Stimulated activated CD4-positive, alpha-beta T cell treated with anti-CD3 and anti-CD28 coated beads, Interleukin-1b, Interleukin-23, amount 100 ng/mL, for 48 hours (primary cell): Measurements from ENCODE around the gene GADD45A.

Experiments
- DNase-seq: peaks from one replicate; pipeline ENCODE4 v3.0.0-alpha.2; 2020

Gene GADD45A

DNA sequence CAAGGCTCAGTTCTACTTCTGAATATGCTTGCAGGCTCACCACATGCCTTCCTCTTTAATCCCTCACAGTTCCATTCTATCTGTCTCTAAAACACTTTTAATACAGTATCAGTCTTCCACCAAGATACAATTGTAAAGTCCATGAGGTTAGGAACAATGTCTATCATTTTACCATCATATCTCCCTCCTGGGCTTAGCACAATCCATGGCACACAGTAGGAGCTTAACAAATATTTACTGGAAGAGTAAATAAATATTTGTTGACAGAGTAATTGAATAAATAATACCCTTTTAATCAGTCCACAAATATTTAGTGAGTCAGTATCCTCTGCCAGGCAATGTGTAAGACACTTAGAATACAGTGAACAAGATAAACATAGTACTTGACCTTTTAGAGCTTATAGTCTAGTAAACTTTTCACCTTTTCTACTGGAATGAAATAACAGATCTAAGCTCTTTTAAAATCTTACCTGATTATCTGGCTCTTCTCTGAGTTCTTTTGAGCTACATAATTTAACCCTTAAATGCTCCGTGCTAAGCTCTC, 12.7 kb upstream of the GADD45A start:
- no peak for DNase-seq

DNA sequence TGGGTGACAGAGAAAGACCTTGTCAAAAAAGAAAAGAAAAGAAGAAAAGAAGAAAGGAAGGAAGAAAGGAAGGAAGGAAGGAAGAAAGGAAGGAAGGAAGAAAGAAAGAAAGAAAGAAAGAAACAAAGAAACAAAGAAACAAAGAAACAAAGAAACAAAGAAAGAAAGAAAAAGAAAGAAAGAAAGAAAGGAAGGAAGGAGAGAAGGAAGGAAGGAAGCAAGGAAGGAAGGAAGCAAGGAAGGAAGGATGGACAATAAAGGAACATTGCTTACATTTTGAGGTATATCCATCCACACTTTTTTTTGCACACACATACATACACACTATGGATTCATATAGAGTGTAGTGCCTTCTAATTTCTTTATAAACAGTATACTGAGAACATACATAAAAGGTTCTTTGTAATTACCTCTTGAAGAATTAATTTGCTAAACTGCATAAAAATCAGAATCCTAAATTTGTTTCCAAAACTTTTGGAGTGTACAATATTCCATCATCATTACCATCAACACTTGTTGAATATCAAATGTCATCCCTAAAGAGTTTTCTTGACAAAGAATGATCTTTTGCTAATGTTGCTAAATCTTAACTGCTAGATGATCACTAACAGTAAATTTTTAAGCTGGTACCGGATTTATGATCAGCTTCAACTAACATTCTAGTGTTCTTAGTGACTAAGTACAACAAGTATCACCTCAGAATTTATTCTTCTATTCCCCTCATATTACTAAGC, 11.4 kb upstream of the GADD45A start:
- no peak for DNase-seq

DNA sequence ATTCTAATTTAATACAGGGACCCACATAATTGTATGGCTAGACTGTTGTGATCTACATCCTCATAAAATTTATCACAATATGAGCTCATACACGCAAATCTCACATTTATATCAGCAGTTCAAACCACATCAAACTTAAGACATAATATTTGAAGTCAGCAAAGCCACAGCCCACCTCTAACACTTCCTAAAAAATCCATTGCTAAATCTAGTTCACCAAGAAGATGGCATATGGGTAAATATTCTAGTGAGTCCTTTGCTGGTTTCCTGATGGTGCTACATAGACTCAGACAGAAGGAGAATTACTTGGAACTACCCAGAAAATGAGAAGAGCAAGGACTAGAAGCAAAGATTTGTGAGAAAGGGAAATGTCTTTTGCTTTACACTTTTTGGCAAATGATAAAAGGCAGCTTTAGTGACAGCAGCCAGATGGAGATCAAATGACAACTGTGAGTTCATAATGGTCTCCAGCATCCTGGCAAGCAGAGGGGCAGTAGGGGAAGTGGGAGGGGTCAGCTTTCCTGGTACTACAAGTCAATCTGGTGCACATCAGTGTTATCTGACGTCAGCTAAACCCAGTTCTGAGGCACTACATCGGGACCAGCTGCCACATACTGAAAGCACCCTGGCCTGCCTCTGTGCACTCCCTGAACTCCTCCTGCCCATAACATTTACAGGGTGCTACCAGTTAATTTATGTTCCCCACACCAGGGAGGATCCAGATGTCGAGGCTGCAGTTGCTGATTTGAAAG, 10.6 kb upstream of the GADD45A start:
- DNase-seq, result peak; percentile 39

DNA sequence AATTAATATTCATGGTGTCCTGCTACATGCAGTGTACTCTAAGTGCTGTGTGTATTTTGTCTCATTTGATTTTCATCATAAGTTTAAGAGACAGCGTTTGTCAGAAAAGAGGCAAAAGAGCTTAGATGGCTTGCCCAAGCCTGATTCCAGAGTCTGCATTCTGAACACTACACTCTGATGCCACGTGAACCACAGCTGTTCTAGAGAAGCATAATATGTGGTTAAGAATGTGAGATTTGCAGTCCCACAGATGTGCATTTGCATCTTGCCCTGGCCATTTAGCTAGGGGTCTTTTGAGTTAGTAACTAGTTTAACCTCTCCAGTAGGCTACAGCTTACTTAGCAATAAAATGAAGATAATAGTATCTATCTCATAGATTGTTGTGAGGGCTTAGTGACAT, 9.2 kb upstream of the GADD45A start:
- DNase-seq, result no peak

DNA sequence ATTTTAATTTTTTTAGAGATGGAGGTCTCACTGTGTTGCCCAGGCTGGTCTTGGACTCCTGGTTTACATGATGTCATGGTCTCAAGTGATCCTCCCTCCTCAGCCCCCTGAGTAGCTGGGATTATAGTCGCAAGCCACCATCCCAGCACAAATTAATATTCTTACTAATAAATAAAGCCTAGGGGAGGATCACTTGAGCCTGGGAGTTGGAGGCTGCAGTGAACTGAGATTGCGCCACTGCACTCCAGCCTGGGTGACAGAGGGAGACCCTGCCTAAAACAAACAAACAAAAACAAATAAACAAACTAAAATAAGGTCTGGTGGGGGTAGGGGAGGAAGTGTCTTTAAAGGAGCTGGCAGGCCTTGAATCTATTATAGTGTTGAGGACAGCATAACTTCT, 8.7 kb upstream of the GADD45A start:
- DNase-seq, result no peak

DNA sequence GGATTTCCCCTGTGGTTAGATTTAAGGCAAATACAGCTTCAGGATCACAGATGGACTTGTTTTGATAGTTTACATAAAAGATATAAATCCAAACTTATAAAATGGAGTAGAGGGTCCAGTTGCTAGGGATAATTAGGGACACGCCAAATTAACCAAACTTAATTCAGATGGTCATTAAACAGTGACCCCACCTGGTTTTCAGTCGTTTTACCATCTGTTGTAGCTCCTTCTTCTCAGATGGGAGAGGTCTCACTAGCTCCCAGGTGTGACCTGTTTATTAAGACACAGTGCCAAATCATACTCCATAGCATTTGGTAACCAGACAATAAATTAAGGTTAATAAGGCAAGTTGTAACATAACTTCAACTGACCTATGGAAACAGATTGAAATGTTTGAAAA, 8.1 kb upstream of the GADD45A start:
- no peak for DNase-seq

DNA sequence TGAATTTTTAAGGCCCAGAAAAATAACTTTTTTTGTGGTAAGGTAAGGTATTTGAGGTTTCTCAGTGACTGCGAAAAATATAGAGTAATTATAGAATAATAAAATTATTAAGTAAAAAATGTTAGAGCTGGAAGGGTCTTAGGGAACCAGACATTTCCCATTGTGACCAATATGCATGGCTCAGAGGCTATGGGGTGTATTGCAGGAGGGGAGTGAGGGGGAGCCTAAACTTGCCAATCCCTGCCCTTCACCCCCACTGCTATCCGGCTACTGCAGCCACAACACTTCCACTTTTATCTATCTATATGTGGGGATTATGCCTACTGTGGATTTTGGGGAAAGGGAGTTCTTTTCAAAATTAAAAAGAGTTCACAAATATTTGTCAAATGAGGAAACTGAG, 7.6 kb upstream of the GADD45A start:
- no peak for DNase-seq

DNA sequence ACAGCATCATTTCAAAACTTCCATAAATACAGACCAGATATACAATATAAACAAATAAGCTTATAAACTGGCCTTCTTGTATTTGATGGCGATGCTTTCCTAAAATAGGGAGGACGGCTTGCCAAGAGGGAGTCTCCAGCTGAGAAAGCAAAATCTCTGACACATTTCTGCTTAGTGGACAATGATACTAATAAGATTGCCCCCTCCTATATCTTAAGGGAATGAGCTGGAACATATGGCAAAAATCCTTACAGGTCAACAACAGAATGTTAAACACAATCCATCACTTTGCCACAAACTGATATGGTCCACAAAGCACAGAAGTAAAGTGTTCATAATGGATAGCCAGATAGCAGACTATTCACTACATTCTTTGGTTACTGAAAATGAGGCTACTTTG, 7.1 kb upstream of the GADD45A start:
- no peak for DNase-seq

DNA sequence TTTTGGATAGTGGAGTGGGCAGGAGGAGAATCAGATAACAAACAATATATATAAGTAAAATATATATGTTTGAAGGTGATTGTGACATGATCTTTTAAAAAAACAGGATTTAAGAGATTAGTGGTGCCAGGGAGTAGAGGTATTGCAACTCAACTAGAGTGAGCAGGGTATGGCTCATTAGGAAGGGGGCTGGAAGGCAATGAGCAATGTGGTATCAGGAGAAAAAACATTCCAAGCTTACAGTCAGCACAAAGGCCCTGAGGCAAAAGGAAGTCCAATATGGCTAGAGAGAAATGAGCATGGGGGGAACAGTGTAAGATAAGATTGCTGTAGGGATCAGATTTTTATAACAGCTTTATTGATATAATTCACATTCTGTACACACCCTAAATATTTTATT, 5.3 kb upstream of the GADD45A start:
- DNase-seq, result no peak

DNA sequence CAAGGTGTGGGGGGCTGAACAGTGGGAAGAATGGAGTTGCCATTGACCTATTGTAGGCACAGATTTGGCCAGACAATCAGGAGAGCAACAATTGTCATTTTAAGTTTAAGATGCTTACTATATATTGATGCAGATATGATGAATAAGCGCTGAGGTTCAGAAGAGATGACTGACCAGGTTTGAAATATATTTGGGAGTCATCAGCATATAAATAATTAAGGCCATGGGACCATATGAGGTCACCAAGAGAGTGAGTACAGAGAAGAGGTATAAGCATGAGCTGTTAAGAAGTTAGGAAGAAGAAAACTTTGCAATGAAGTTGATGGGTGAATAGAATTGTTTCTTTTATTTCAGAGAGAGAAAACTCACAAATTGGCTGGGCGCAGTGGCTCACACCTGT, 4.5 kb upstream of the GADD45A start:
- DNase-seq, result no peak

DNA sequence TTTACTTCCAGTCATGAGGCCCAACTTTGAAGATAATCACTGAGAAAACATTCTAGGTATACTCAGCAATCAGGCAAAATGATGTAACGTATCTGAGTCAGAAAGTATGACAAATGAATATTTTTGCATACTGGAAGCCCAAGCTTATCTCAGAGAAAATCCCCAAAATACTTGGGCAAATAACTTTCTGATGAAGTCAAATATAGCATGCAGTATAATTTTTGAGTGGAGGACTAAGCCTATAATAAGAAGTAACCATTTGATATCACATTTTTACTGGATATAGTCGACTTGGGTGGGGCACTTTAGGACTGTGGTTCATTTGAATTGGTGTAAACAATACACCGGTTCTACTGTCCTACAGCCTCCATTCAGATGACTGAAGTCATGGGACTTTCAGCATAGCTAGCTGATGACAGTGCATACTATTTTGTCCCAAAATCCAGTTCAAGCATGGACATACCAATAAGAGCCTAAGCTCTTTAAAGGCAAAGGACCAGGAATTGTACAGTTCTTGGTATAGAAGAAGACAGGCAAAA, 2.3 kb upstream of the GADD45A start:
- DNase-seq, result no peak

DNA sequence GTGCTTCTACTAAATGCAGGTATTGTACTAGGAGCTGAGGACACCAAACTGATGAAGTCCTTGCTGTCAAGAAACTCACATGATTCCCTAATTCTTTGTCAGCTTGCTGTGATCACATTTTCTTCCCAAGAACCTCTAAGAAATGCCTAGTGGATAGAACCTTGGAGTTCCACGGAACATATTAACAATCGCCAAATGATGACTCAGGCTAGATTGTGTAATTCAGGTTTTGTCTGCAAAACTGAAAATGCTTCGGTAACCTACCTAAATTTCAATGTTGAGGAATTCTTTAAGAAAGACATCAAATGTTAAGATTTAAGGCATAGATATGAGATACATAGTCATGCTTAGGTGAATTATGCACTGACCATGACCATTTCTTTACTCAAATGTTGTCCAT, 1.7 kb upstream of the GADD45A start:
- no peak for DNase-seq

DNA sequence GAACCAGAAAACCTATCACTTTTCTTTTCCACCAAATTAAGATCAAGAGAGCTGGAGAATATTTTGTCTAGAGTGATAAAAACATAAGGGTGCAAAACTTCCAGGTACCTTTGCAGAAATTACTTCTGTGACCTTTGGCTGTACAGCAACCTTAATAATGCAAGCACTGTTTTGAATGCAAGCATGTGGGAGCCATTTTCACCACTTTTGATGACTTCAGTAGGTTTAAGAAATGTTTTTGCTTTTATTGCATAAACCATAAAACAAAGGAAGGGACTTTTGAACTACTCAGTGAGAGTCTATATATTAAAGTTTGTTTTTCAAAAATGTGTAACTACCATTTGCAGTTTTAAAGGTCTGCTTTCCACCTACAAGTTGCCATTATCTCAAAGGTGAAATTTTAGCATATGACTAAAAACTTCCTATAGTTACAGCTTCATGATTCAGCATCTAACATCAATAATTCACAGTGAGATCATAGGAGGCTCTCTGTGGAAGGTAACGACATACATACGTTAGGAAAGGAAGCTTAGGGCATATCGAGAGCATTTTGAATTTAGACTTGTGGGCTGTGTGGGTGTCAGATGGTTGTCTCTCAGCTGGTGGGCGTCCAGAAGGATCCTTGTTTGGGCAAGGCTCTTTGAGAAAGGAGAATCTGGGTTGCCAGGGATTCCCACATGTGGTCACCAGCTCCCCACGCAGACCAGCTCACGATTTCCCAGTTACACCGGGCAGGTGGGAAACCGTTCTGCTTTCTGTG, 1.1 kb upstream of the GADD45A start:
- peak; percentile 59 for DNase-seq

DNA sequence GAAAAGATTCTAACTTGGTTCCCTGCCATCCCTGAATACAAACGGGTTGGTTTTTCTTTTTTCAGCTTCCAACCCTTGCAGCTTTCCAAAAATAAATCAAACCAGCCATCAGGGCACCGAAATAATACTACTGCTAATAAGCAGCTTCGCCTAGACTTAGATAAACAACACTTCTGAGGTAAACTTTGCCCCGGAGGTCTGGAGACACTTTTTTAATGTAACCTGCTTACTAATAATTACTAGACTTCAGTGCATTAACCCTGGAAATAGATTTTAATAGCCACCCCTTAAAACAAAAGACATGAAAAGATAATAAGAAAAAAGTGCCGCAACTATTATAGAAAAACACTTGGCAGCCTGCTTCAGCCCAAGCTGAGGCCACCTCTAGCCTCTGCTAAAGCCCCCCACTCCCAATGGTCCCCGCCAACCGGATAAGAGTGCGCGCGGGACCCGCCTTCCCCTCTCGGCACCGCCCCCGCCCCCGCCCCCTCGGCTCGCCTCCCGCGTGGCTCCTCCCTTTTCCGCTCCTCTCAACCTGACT, 405 bp upstream of the GADD45A start:
- no peak for DNase-seq

DNA sequence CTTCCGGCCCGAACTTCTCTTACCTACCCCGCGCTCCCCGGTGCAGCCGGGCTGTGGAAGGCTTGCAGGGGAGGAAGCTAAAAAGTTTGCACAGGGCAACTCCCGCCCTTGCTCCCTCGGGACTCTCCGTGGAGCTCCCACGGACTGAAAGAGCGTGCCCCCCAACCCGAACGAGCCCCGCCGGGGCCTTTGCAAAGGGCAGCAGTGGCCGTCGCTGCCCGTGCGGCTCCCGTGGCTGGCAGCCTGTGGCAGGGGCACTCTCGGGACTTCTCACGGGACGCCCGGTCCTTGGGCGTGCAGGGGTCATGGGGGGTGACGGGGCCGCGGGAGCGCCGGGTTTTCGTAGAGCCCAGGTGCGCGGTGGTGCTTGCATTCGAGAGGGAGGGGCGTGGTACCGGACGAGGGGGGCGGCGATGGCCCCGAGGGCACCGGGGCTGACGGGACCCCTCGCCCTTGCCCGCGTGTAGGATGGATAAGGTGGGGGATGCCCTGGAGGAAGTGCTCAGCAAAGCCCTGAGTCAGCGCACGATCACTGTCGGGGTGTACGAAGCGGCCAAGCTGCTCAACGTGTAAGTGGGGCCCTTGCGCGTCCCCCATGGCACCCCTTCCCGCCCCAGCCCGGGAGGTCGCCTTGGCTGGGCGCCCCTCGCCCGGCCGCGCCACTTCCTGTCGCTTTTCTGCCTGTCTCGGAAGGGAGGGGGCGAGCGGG, 711 bp downstream of the GADD45A start:
- peak; percentile 71 for DNase-seq

DNA sequence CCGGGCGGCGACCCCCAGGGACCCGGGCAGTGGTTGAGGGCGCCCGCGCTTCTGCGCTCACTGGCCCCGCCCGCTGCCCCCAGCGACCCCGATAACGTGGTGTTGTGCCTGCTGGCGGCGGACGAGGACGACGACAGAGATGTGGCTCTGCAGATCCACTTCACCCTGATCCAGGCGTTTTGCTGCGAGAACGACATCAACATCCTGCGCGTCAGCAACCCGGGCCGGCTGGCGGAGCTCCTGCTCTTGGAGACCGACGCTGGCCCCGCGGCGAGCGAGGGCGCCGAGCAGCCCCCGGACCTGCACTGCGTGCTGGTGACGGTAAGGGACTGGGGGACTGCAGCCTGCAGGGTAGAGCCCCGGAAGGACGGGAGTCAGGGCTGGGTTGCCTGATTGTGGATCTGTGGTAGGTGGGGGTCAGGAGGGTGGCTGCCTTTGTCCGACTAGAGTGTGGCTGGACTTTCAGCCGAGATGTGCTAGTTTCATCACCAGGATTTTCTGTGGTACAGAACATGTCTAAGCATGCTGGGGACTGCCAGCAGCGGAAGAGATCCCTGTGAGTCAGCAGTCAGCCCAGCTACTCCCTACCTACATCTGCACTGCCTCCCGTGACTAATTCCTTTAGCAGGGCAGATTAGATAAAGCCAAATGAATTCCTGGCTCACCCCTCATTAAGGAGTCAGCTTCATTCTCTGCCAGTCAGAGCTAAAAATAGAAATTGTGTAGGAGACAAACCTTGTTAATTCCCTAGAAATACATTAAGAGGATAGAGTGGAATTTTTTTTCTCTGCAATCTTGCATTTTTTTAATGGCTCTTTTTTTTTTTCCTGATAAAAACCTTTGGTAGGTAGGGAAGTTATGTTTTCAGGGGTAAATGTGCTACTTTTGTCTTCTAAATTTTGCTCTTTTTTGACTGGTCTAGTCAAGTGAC, 1.5 kb downstream of the GADD45A start:
- DNase-seq, result peak; percentile 61

DNA sequence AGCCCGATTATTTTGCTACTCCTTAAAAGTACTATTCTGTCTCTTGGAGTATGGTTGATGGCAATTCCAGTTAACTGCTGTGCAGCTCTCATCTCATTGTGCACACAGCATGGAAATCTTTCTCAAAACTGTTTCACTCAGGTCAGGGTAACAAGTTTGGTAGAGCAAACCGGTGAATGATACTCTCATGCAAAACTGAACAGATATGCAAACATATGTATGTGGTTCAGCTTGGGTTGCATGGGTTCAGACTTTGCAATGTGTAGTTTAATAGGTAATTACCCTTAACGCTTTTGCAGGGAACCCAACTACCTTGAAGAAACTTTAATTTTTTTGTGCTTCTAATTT, 2.2 kb downstream of the GADD45A start:
- no peak for DNase-seq

DNA sequence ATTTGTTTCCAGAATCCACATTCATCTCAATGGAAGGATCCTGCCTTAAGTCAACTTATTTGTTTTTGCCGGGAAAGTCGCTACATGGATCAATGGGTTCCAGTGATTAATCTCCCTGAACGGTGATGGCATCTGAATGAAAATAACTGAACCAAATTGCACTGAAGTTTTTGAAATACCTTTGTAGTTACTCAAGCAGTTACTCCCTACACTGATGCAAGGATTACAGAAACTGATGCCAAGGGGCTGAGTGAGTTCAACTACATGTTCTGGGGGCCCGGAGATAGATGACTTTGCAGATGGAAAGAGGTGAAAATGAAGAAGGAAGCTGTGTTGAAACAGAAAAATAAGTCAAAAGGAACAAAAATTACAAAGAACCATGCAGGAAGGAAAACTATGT, 2.6 kb downstream of the GADD45A start:
- no peak for DNase-seq

DNA sequence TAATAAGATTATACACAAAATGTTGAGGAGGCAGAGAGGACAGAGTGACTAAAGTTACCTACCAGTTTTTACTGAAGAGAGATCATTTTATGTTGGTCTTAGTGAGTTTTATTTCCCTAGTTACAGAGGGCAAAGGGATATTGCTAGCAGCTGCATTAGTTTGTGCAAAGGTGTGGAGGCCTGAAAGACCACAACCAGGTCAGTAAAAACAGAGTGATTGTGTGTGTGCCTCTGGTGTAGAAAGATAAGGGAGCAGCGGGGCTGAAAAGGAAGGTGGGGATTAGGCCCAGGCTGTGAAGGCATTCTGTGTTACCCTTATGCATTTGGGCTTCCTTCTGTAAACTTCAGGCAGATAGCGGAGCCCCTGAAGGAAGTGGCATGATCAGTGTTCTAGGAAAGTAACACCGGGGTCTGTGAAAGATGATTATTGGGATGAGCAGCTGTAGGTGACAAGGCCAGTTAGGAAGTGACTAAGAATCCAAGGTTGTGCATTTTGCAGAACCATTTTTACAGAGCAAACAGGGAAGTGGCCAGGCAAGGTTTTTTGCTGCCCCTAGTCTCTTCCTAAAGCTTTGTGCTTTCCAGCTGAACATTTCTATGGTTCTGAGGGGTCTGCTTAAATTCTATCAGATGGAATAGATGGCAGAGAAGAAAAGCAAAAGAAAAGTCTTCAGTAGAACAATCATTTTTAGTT, 3.7 kb downstream of the GADD45A start:
- DNase-seq, result no peak

DNA sequence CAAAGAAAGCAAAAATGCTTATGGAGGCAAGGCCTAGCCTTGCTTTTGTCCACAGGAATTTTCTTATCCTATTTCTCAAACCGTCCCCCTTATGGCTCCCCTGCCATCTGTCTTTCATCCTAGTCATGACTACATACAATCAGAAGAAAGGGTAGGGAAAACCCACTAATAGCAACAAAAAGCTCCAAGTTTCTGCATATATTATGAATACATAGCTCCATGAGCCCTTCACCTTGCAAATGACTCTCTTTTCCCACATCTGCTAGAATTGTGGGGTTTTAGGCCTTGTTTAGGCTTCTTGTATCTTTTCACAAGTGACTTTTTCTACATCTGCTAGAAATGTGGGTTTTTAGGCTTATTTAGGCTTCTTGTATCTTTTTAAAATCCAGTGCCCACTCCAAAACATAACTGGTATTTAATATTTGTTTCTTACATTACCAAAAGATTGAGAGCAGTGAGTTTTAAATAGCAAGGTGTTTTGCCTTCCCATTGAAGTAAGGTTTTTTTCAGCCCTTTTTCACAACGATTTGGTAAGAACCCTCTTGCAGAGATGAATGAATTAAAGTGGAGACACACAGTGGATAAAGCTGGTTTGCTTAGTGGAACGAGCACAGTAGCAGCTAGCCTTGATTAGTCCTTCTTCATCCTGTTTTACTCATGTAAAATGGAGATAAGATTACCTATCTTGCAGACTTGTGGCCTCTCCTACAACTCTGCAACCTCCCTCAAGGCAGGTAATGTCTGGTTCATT, 4.4 kb downstream of the GADD45A start:
- no peak for DNase-seq
